WTC11 (cell line): Measurements from ENCODE around the gene ALAS1.

Experiments used
- CBFB ChIP-seq: sonication (generic); formaldehyde crosslinking; IDR thresholded peaks from 2 replicates; pipeline ENCODE4 v1.8.1; 2022; ENCODE audit warnings: mild to moderate bottlenecking, low read depth, missing genetic modification reagents
- CREB1 ChIP-seq: sonication (generic); formaldehyde crosslinking; IDR thresholded peaks from 2 replicates; pipeline ENCODE4 v1.8.0; 2023; ENCODE audit warnings: mild to moderate bottlenecking, missing genetic modification reagents
- CTCF ChIP-seq: fragments of 200-600 bp; IDR thresholded peaks from 2 replicates; pipeline ENCODE4 v1.8.0; 2022; ENCODE audit warnings: antibody characterized with exemption
- ELF4 ChIP-seq: sonication (generic); formaldehyde crosslinking; IDR thresholded peaks from 2 replicates; pipeline ENCODE4 v1.8.1; 2022; ENCODE audit warnings: low read depth, mild to moderate bottlenecking, moderate library complexity, missing genetic modification reagents
- FOXP4 ChIP-seq: sonication (generic); formaldehyde crosslinking; IDR thresholded peaks from 2 replicates; pipeline ENCODE4 v1.8.0; 2022; ENCODE audit warnings: mild to moderate bottlenecking, missing genetic modification reagents
- JAZF1 ChIP-seq: fragments of 250-450 bp; sonication (Bioruptor Pico); IDR thresholded peaks from 2 replicates; pipeline ENCODE4 v1.9.0; 2021; ENCODE audit warnings: moderate library complexity, mild to moderate bottlenecking, inconsistent platforms
- NR1H2 ChIP-seq: sonication (generic); formaldehyde crosslinking; IDR thresholded peaks from 2 replicates; pipeline ENCODE4 v1.9.0; 2021; ENCODE audit warnings: mild to moderate bottlenecking, moderate library complexity, missing genetic modification reagents
- SOX15 ChIP-seq: fragments of 250-450 bp; sonication (Bioruptor Pico); IDR thresholded peaks from 2 replicates; pipeline ENCODE4 v1.9.0; 2021; ENCODE audit warnings: mild to moderate bottlenecking
- TF ChIP-seq, protein P1 (sequence below): sonication (generic); formaldehyde crosslinking; IDR thresholded peaks from 2 replicates; pipeline ENCODE4 v1.8.1; 2023; ENCODE audit warnings: mild to moderate bottlenecking, missing genetic modification reagents, moderate library complexity

DNA sequence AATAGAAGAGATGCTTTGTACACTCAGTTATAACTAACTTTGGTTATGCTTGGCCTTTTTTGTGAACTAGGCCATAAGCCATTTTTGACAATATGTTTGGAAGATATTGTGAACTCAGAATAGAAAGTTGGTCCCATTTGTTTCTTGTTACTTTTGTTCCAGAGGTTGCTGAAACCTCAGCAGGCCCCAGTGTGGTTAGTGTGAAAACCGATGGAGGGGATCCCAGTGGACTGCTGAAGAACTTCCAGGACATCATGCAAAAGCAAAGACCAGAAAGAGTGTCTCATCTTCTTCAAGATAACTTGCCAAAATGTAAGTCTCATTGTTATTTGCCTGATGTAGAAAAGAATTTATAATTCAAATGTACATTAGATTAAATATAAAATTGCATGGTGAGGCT, 5.7 kb downstream of the ALAS1 start:
- TF ChIP-seq CTCF (no peak), NR1H2 (CRISPR knock-in tag) (no peak), JAZF1 (CRISPR knock-in tag) (no peak), CBFB (no peak), SOX15 (no peak), CREB1 (no peak), ELF4 (CRISPR knock-in tag) (no peak), FOXP4 (no peak)
- TF ChIP-seq, protein P1, sequence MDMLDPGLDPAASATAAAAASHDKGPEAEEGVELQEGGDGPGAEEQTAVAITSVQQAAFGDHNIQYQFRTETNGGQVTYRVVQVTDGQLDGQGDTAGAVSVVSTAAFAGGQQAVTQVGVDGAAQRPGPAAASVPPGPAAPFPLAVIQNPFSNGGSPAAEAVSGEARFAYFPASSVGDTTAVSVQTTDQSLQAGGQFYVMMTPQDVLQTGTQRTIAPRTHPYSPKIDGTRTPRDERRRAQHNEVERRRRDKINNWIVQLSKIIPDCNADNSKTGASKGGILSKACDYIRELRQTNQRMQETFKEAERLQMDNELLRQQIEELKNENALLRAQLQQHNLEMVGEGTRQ (CRISPR knock-in tag): no peak
